Right lobe of liver (tissue), 4 donors: ENCODE measurements around the gene DIAPH3.
"Not testable (repeated sequence)": the region's sequence is repeated elsewhere in the genome, so short reads cannot be mapped to it uniquely, and the experiment has no call there.

Source experiments
- POLR2A ChIP-seq: fragments of 450-650 bp; IDR thresholded peaks from one replicate; pipeline ENCODE4 v1.6.1; 2017; ENCODE audit warnings: antibody characterized with exemption, mild to moderate bottlenecking
- TF ChIP-seq, protein P1 (sequence below), 4 donors: fragments of 200-600 bp in 3 of 4; fragments of 450-650 bp in 1 of 4; IDR thresholded peaks; one replicate each; pipeline versions ENCODE4 v1.5.1 to v1.8.0; 2016 to 2022; ENCODE audit warnings: antibody characterized with exemption in 4 of 4, mild to moderate bottlenecking in 2 of 4
- donor health status: DM: no; HTN: no; CAD: no.
- donor health status: DM: no; HTN: no; CAD: no.
- donor health status: DM: no; HTN: yes; CAD: no.

DNA sequence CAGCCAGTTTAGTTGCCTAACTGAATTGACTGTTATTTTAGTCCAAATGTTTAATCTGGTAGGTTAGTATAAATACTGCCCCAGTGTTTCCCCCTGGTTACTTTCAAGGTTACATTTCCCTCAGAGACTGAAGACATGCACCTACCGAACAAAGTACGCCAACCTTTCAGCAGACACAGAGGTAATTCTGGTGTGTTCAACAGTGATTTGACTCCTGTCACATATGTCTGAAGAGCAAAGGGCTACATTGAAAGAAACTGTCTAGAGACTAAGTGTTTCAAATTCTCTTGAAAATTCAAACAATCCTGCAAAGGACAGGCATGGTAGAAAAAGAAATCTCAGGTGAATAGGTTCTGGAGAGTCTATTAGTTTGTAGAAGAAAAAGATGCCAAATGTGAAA is 32.2 kb upstream of the DIAPH3 start:
- not testable (repeated sequence) for TF ChIP-seq POLR2A
- TF ChIP-seq, protein P1, sequence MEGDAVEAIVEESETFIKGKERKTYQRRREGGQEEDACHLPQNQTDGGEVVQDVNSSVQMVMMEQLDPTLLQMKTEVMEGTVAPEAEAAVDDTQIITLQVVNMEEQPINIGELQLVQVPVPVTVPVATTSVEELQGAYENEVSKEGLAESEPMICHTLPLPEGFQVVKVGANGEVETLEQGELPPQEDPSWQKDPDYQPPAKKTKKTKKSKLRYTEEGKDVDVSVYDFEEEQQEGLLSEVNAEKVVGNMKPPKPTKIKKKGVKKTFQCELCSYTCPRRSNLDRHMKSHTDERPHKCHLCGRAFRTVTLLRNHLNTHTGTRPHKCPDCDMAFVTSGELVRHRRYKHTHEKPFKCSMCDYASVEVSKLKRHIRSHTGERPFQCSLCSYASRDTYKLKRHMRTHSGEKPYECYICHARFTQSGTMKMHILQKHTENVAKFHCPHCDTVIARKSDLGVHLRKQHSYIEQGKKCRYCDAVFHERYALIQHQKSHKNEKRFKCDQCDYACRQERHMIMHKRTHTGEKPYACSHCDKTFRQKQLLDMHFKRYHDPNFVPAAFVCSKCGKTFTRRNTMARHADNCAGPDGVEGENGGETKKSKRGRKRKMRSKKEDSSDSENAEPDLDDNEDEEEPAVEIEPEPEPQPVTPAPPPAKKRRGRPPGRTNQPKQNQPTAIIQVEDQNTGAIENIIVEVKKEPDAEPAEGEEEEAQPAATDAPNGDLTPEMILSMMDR (IDR thresholded peaks at IDR 0.05): not testable (repeated sequence)
